ENCODE measurements around the gene CDK4. TPM values are rescaled to one million over a fixed set of nuclear protein-coding genes. Genes with fewer than 3 reads are reported as not detected.

Gene CDK4
- total and polyA plus RNA-seq, 4 donors = 28.1 to 69.1 (median 38.2) TPM

- Histone ChIP-seq H3K36me3 (ENCODE audit: control insufficient read depth in 4 of 4, insufficient read depth in 3 of 4, low read depth in 1 of 4, low read length in 3 of 4) (peaks cover 8 to 19% (median 14%) of the 10 kb centered on the region in 4 donors), H3K9me3 (ENCODE audit: control insufficient read depth in 4 of 4, low read length in 3 of 4) (no peaks in the 10 kb centered on the region), H3K27me3 (ENCODE audit: control insufficient read depth in 4 of 4, insufficient read depth in 4 of 4, low read length in 3 of 4) (peaks cover 0 to 7% (median 4%) of the 10 kb centered on the region in 4 donors), H3K9ac (ENCODE audit: low read depth in 1 of 2, low read length in 2 of 2) (no peak overlapping the region), H3K27ac (ENCODE audit: low read depth in 1 of 2, low read length in 2 of 2) (no peak overlapping the region), H3K4me1 (ENCODE audit: control insufficient read depth in 4 of 4, insufficient read depth in 4 of 4, low read length in 3 of 4) (peaks cover 11 to 37% (median 31%) of the 10 kb centered on the region in 4 donors), H3K4me3 (ENCODE audit: low read depth in 1 of 3, low read length in 3 of 3) (no peak overlapping the region)
- WGBS = 98% methylated on average over 11 of the region's 11 CpGs
- no peak for TF ChIP-seq ZBTB33 (IDR thresholded peaks at IDR 0.05)
- no peak for TF ChIP-seq JUND (IDR thresholded peaks at IDR 0.05)
- no peak for TF ChIP-seq EGR1 (IDR thresholded peaks at IDR 0.05; ENCODE audit: low read depth in 2 of 2)
- no peak for TF ChIP-seq MAX (IDR thresholded peaks at IDR 0.05)
- no peak for TF ChIP-seq FOXA1 (IDR thresholded peaks at IDR 0.05)
- no peak for TF ChIP-seq RXRA (IDR thresholded peaks at IDR 0.05)
- TF ChIP-seq SP1 (IDR thresholded peaks at IDR 0.05) = no peak
- TF ChIP-seq RAD21 (IDR thresholded peaks at IDR 0.05) = no peak
- TF ChIP-seq YY1 (IDR thresholded peaks at IDR 0.05) = no peak
- TF ChIP-seq FOXA2 (IDR thresholded peaks at IDR 0.05) = no peak
- no peak for TF ChIP-seq CTCF (IDR thresholded peaks at IDR 0.05; ENCODE audit: low read depth, low read length, missing input control)
- no peak for TF ChIP-seq TAF1 (conservative IDR thresholded peaks at IDR 0.05)
- TF ChIP-seq REST (IDR thresholded peaks at IDR 0.05) = no peak
- DNase-seq (ENCODE audit: low spot score) = no peak
These were observed 17.5 kb upstream of the CDK4 start for GRCh38 chr12:57769594-57769993.

GRCh38 chr12:57767876-57768275, 15.8 kb upstream of the CDK4 start:
- peaks cover 11 to 36% (median 29%) of the 10 kb centered on the region in 4 donors for H3K4me1 ChIP-seq (ENCODE audit: control insufficient read depth in 4 of 4, insufficient read depth in 4 of 4, low read length in 3 of 4)

More at GRCh38 chr12:57767876-57768275, 15.8 kb upstream of the CDK4 start:
- H3K4me3 ChIP-seq (ENCODE audit: low read depth in 1 of 3, low read length in 3 of 3) = no peak overlapping the region
- H3K27me3 ChIP-seq (ENCODE audit: control insufficient read depth in 4 of 4, insufficient read depth in 4 of 4, low read length in 3 of 4) = peaks cover 0 to 14% (median 6%) of the 10 kb centered on the region in 4 donors
- H3K36me3 ChIP-seq (ENCODE audit: control insufficient read depth in 4 of 4, insufficient read depth in 3 of 4, low read depth in 1 of 4, low read length in 3 of 4) = peaks cover 8 to 19% (median 14%) of the 10 kb centered on the region in 4 donors
- 96% methylated on average over 3 of the region's 3 CpGs for WGBS
- H3K9me3 ChIP-seq (ENCODE audit: control insufficient read depth in 4 of 4, low read length in 3 of 4) = no peaks in the 10 kb centered on the region
- TF ChIP-seq ATF3 (IDR thresholded peaks at IDR 0.05) (no peak), RAD21 (IDR thresholded peaks at IDR 0.05) (no peak), MAX (IDR thresholded peaks at IDR 0.05) (no peak), REST (IDR thresholded peaks at IDR 0.05) (no peak), JUND (IDR thresholded peaks at IDR 0.05) (no peak), EGR1 (IDR thresholded peaks at IDR 0.05; ENCODE audit: low read depth in 2 of 2) (no peak), GABPA (IDR thresholded peaks at IDR 0.05 in 1 of 2, conservative IDR thresholded peaks at IDR 0.05 in 1 of 2) (no peak), HNF4G (IDR thresholded peaks at IDR 0.05) (no peak)
- no peak overlapping the region for H3K9ac ChIP-seq (ENCODE audit: low read depth in 1 of 2, low read length in 2 of 2)
- no peak overlapping the region for H3K27ac ChIP-seq (ENCODE audit: low read depth in 1 of 2, low read length in 2 of 2)
- no peak for DNase-seq (ENCODE audit: low spot score)
